Left cardiac atrium (tissue), 4 donors: ENCODE results near the gene CEP89. TPM values are rescaled to one million over a fixed set of nuclear protein-coding genes. Genes with fewer than 3 reads are reported as not detected.
"Not testable (repeated sequence)": the region's sequence is repeated elsewhere in the genome, so short reads cannot be mapped to it uniquely, and the experiment has no call there.

Source experiments
- ATAC-seq, 2 donors: fragments of 200-7000 bp; cut with Tn5 transposase; one replicate each; pipeline ENCODE4 v1.9.1; 2020; ENCODE audit warnings: mild to moderate bottlenecking in 2 of 2, moderate library complexity in 2 of 2
- DNase-seq: peaks from one replicate; pipeline ENCODE4 v3.0.0-alpha.2; 2020
- intact Hi-C, 2 donors: fragments of 100-400 bp; cut with DNase I; formaldehyde crosslinking; loops; one replicate each; pipeline versions ENCODE4 v1.14.1 to v1.15.1; 2022 to 2023
- total RNA-seq, 2 donors: library from RNA; stranded (reverse); fragmentation: NEBNext Ultra II Directional; extraction: Animal tissue kit (Norgen Biotek cat#: 25700); gene quantifications; one replicate each; pipeline ENCODE4 v1.2.1, GENCODE V29; 2021
- donor health status: DM: no; HTN: yes; CAD: no.
- donor health status: DM: no; HTN: yes; CAD: no; lungs with severe emphysema.
- donor health status: DM: yes; HTN: yes; CAD: no.
- donor health status: Dilated cardiomyopathy.

Gene CEP89
- total RNA-seq, 2 donors from 2014 or later: 9.5 to 10.6 TPM

GRCh38 chr19:32909257-32909656, 62.5 kb downstream of the CEP89 start:
- intact Hi-C loops: no loop called here
- ATAC-seq (no peak), DNase-seq (no peak)

- intact Hi-C loops: no loop called here
- DNase-seq (no peak), ATAC-seq (no peak)
Observed at GRCh38 chr19:32908641-32909190, 63.0 kb downstream of the CEP89 start.

GRCh38 chr19:32902448-32902847, 69.3 kb downstream of the CEP89 start:
- ATAC-seq: no peak
- DNase-seq: no peak
- intact Hi-C loops: no loop called here

- ATAC-seq (no peak), DNase-seq (no peak)
- intact Hi-C loops: no loop called here
Observed at GRCh38 chr19:32901504-32902161, 70.1 kb downstream of the CEP89 start.

GRCh38 chr19:32896516-32897214, 75.1 kb downstream of the CEP89 start:
- intact Hi-C loops: no loop called here
- ATAC-seq (no peak), DNase-seq (no peak)

GRCh38 chr19:32895384-32895783, 76.4 kb downstream of the CEP89 start:
- intact Hi-C loops: no loop called here
- ATAC-seq (no peak), DNase-seq (no peak)

- intact Hi-C loops: no loop called here
- no peak for ATAC-seq
Observed at GRCh38 chr19:32891609-32892008, 80.1 kb downstream of the CEP89 start.

GRCh38 chr19:32890841-32891240, 80.9 kb downstream of the CEP89 start:
- intact Hi-C loops: no loop called here
- DNase-seq (no peak), ATAC-seq (no peak)

More at GRCh38 chr19:32891609-32892008, 80.1 kb downstream of the CEP89 start:
- no peak for DNase-seq

GRCh38 chr19:32890326-32890725, 81.4 kb downstream of the CEP89 start:
- intact Hi-C loops: no loop called here
- ATAC-seq: no peak
- DNase-seq: no peak

- DNase-seq (no peak), ATAC-seq (no peak)
- intact Hi-C loops: no loop called here
Observed at GRCh38 chr19:32889137-32889934, 82.4 kb downstream of the CEP89 start.

GRCh38 chr19:32887572-32888215, 84.1 kb downstream of the CEP89 start:
- no peak for DNase-seq
- intact Hi-C loops: no loop called here
- no peak for ATAC-seq

- no peak for DNase-seq
- no peak for ATAC-seq
Observed at GRCh38 chr19:32886241-32886640, 85.5 kb downstream of the CEP89 start.

GRCh38 chr19:32885255-32885654, 86.5 kb downstream of the CEP89 start:
- DNase-seq, ATAC-seq, intact Hi-C loops: not testable (repeated sequence)

More at GRCh38 chr19:32886241-32886640, 85.5 kb downstream of the CEP89 start:
- intact Hi-C loops: no loop called here

GRCh38 chr19:32881766-32882165, 90.0 kb downstream of the CEP89 start:
- intact Hi-C loops: no loop called here

GRCh38 chr19:32880622-32881021, 91.1 kb downstream of the CEP89 start:
- ATAC-seq (no peak), DNase-seq (no peak)
- intact Hi-C loops: no loop called here

More at GRCh38 chr19:32881766-32882165, 90.0 kb downstream of the CEP89 start:
- ATAC-seq (no peak), DNase-seq (no peak)

- no peak for ATAC-seq
- intact Hi-C loops: no loop called here
- DNase-seq: no peak
Observed at GRCh38 chr19:32879741-32880140, 92.0 kb downstream of the CEP89 start.

- ATAC-seq: no peak
- no peak for DNase-seq
- intact Hi-C loops: no loop called here
Observed at GRCh38 chr19:32878988-32879387, 92.8 kb downstream of the CEP89 start.

GRCh38 chr19:32877977-32878745, 93.6 kb downstream of the CEP89 start:
- DNase-seq (no peak), ATAC-seq (no peak)
- intact Hi-C loops: no loop called here
